Stimulated activated effector memory CD8-positive, alpha-beta T cell treated with anti-CD3 and anti-CD28 coated beads, Interleukin-12 subunit alpha, Interleukin-12 subunit beta, amount 100 ng/mL, for 72 hours (primary cell): ENCODE measurements around the gene PUS1.
"Not testable (repeated sequence)": the region's sequence is repeated elsewhere in the genome, so short reads cannot be mapped to it uniquely, and the experiment has no call there.

ENCODE experiments used
- ATAC-seq: fragments of 150-1000 bp; cut with Tn5 transposase; 2 replicates; pipeline ENCODE4 v1.10.0; 2021
- DNase-seq, 2 donors: peaks; one replicate each; pipeline ENCODE4 v3.0.0; 2021 to 2022; ENCODE audit warnings: low spot score in 2 of 2
- H3K27ac Mint-ChIP-seq: one replicate; pipeline ENCODE4 v1.8.0; 2022; ENCODE audit warnings: mild to moderate bottlenecking, mixed read lengths
- H3K36me3 Mint-ChIP-seq: one replicate; pipeline ENCODE4 v1.8.0; 2022; ENCODE audit warnings: mild to moderate bottlenecking, mixed read lengths
- H3K4me1 Mint-ChIP-seq: one replicate; pipeline ENCODE4 v1.8.0; 2022; ENCODE audit warnings: mixed read lengths
- H3K4me3 Mint-ChIP-seq: one replicate; pipeline ENCODE4 v1.8.0; 2022; ENCODE audit warnings: mild to moderate bottlenecking, mixed read lengths
- H3K9me3 Mint-ChIP-seq: one replicate; pipeline ENCODE4 v1.8.0; 2022; ENCODE audit warnings: mixed read lengths

Gene PUS1

GRCh38 chr12:131938082-131938481, 9.0 kb downstream of the PUS1 start:
- Mint-ChIP-seq H3K4me1 (peaks cover 8% of the 10 kb centered on the region), H3K9me3 (no peaks in the 10 kb centered on the region), H3K4me3 (no peak overlapping the region), H3K36me3 (peaks cover 100% of the 10 kb centered on the region), H3K27ac (peak overlapping the region; percentile 21)
- ATAC-seq = no peak
- no peak for DNase-seq

GRCh38 chr12:131939007-131939406, 9.9 kb downstream of the PUS1 start:
- DNase-seq = no peak
- H3K4me3 Mint-ChIP-seq = no peak overlapping the region
- no peak overlapping the region for H3K27ac Mint-ChIP-seq
- peaks cover 100% of the 10 kb centered on the region for H3K36me3 Mint-ChIP-seq
- peaks cover under 1% of the 10 kb centered on the region for H3K4me1 Mint-ChIP-seq
- H3K9me3 Mint-ChIP-seq = no peaks in the 10 kb centered on the region
- ATAC-seq = no peak

- Mint-ChIP-seq H3K9me3 (no peaks in the 10 kb centered on the region), H3K4me3 (no peak overlapping the region), H3K36me3 (peaks cover 98% of the 10 kb centered on the region), H3K4me1 (no peaks in the 10 kb centered on the region), H3K27ac (peak overlapping the region; percentile 32)
- no peak for DNase-seq
- no peak for ATAC-seq
Measured at GRCh38 chr12:131940141-131940547, 11.1 kb downstream of the PUS1 start.

- Mint-ChIP-seq H3K4me1 (no peaks in the 10 kb centered on the region), H3K9me3 (no peaks in the 10 kb centered on the region), H3K27ac (peak overlapping the region; percentile 61), H3K36me3 (peaks cover 90% of the 10 kb centered on the region), H3K4me3 (no peak overlapping the region)
- no peak for DNase-seq
- ATAC-seq = no peak
Measured at GRCh38 chr12:131941116-131941986, 12.3 kb downstream of the PUS1 start.

- no peak for DNase-seq
- H3K27ac Mint-ChIP-seq = no peak overlapping the region
- ATAC-seq = peak; percentile 21
- peaks cover 84% of the 10 kb centered on the region for H3K36me3 Mint-ChIP-seq
- H3K4me3 Mint-ChIP-seq = no peak overlapping the region
- no peaks in the 10 kb centered on the region for H3K4me1 Mint-ChIP-seq
- H3K9me3 Mint-ChIP-seq = no peaks in the 10 kb centered on the region
Measured at GRCh38 chr12:131941987-131942341, 12.9 kb downstream of the PUS1 start.

GRCh38 chr12:131942671-131943070, 13.6 kb downstream of the PUS1 start:
- peaks cover 3% of the 10 kb centered on the region for H3K4me1 Mint-ChIP-seq
- no peak overlapping the region for H3K4me3 Mint-ChIP-seq
- peaks cover 77% of the 10 kb centered on the region for H3K36me3 Mint-ChIP-seq
- no peaks in the 10 kb centered on the region for H3K9me3 Mint-ChIP-seq
- no peak overlapping the region for H3K27ac Mint-ChIP-seq
- no peak for DNase-seq
- ATAC-seq = no peak

- DNase-seq (no peak), ATAC-seq (no peak)
- H3K27ac Mint-ChIP-seq = no peak overlapping the region
- H3K4me3 Mint-ChIP-seq = no peak overlapping the region
- peaks cover 70% of the 10 kb centered on the region for H3K36me3 Mint-ChIP-seq
- no peaks in the 10 kb centered on the region for H3K9me3 Mint-ChIP-seq
- peaks cover 10% of the 10 kb centered on the region for H3K4me1 Mint-ChIP-seq
Measured at GRCh38 chr12:131943389-131943788, 14.3 kb downstream of the PUS1 start.

- ATAC-seq (no peak), DNase-seq (no peak)
- H3K27ac Mint-ChIP-seq = no peak overlapping the region
- no peak overlapping the region for H3K4me3 Mint-ChIP-seq
- H3K36me3 Mint-ChIP-seq = peaks cover 65% of the 10 kb centered on the region
- no peaks in the 10 kb centered on the region for H3K9me3 Mint-ChIP-seq
- H3K4me1 Mint-ChIP-seq = peaks cover 15% of the 10 kb centered on the region
Measured at GRCh38 chr12:131943876-131944275, 14.8 kb downstream of the PUS1 start.

GRCh38 chr12:131944601-131945251, 15.7 kb downstream of the PUS1 start:
- no peak for ATAC-seq
- no peak for DNase-seq
- H3K27ac Mint-ChIP-seq = peak overlapping the region; percentile 78
- no peaks in the 10 kb centered on the region for H3K9me3 Mint-ChIP-seq
- H3K36me3 Mint-ChIP-seq = peaks cover 56% of the 10 kb centered on the region
- peaks cover 16% of the 10 kb centered on the region for H3K4me1 Mint-ChIP-seq
- no peak overlapping the region for H3K4me3 Mint-ChIP-seq

GRCh38 chr12:131946757-131947156, 17.7 kb downstream of the PUS1 start:
- ATAC-seq = no peak
- H3K4me1 Mint-ChIP-seq = peaks cover 16% of the 10 kb centered on the region
- no peak for DNase-seq
- no peak overlapping the region for H3K4me3 Mint-ChIP-seq
- peak overlapping the region; percentile 32 for H3K27ac Mint-ChIP-seq
- no peaks in the 10 kb centered on the region for H3K9me3 Mint-ChIP-seq
- H3K36me3 Mint-ChIP-seq = peaks cover 46% of the 10 kb centered on the region

GRCh38 chr12:131947482-131948027, 18.5 kb downstream of the PUS1 start:
- H3K4me3 Mint-ChIP-seq = no peak overlapping the region
- peaks cover 19% of the 10 kb centered on the region for H3K4me1 Mint-ChIP-seq
- no peak for DNase-seq
- peak overlapping the region; percentile 32 for H3K27ac Mint-ChIP-seq
- ATAC-seq = no peak
- peaks cover 43% of the 10 kb centered on the region for H3K36me3 Mint-ChIP-seq
- H3K9me3 Mint-ChIP-seq = no peaks in the 10 kb centered on the region

GRCh38 chr12:131948166-131948712, 19.2 kb downstream of the PUS1 start:
- Mint-ChIP-seq H3K9me3 (no peaks in the 10 kb centered on the region), H3K4me3 (peak overlapping the region; percentile 83), H3K4me1 (peaks cover 25% of the 10 kb centered on the region), H3K36me3 (peaks cover 39% of the 10 kb centered on the region), H3K27ac (peak overlapping the region; percentile 32)
- ATAC-seq (no peak), DNase-seq (no peak)

GRCh38 chr12:131948713-131949430, 19.8 kb downstream of the PUS1 start:
- DNase-seq, H3K9me3 Mint-ChIP-seq: not testable (repeated sequence)

GRCh38 chr12:131949431-131950181, 20.5 kb downstream of the PUS1 start, which contains the start of gene EP400:
EP400 (plus strand) TSS chr12:131949942; CDS start chr12:131960620, 10,678 bp downstream.
- H3K27ac Mint-ChIP-seq = peak within 1 kb of the TSS; percentile 90
- peak within 1 kb of the TSS; percentile 83 for H3K4me3 Mint-ChIP-seq
- H3K36me3 Mint-ChIP-seq = peaks cover 27% of the 10 kb centered on the region
- H3K9me3 Mint-ChIP-seq = no peaks in the 10 kb centered on the region
- H3K4me1 Mint-ChIP-seq = peaks cover 28% of the 10 kb centered on the region
- peak; percentile 95 for ATAC-seq
- peak; percentile 85 to 94 for DNase-seq

More at GRCh38 chr12:131948713-131949430, 19.8 kb downstream of the PUS1 start:
- H3K36me3 Mint-ChIP-seq = peaks cover 33% of the 10 kb centered on the region
- H3K4me1 Mint-ChIP-seq = peaks cover 28% of the 10 kb centered on the region
- ATAC-seq = not testable (repeated sequence)
- H3K27ac Mint-ChIP-seq = peak overlapping the region; percentile 32
- H3K4me3 Mint-ChIP-seq = peak overlapping the region; percentile 83
